DMS53 treated with DMSO at 0.1 percent for 48 hours (cell line): ENCODE data around the gene ZNF587B.
"Not testable (repeated sequence)": the region's sequence is repeated elsewhere in the genome, so short reads cannot be mapped to it uniquely, and the experiment has no call there.

Source experiments
- DNase-seq: peaks from one replicate; lab custom pipeline; 2025; ENCODE audit not compliant: unreplicated experiment; lab: John Stamatoyannopoulos, UW

Gene ZNF587B

DNA sequence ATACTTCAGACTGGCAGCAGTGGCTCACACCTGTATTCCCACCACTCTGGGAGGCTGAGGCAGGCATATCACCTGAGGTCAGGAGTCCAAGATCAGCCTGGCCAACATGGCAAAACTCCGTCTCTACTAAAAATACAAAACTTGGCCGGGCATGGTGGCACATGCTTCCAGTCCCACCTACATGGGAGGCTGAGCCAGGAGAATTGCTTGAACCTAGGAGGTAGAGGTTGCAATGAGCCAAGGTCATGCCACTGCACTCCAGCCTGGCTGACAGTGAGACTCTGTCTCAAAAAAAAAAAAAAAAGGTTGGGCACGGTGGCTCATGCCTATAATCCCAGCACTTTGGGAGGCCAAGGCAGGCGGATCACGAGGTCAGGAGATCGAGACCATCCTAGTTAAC lies 39.6 kb downstream of the ZNF587B start:
- not testable (repeated sequence) for DNase-seq

DNA sequence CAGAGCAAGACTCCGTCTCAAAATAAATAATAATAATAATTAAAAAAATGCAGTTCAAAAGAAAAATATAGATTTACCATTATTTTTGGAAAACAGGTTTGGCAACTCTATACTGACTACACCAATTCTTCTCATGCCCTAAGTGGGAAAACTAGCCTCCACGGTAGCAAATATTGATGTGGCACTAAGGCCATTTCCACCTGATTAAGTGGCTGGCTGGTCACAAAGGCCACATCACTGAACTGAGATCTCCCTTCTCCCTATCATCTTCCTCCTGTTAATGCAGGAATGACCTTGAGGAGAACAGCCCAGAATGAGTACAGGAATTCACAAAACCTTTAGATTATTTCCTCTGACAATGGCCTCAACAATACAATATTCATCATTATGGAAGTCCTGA lies 40.1 kb downstream of the ZNF587B start:
- DNase-seq, result no peak

DNA sequence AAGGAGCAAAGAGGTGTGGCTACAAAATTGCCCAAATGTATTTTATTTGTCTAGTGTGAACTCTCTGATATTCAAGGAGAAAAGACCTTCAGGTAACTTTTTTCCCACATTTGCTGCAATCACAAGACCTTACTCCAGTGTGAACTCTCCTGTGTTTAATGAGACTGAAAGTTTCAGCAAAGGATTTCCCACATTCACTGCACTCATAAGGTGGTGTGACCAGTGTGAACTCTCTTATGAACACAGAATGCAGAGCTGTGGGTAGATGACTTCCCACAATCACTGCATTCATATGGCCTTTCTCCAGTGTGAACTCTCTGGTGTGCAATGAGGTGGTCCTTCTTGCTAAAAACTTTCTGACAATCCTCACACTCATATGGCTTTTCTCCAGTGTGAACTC lies 42.4 kb downstream of the ZNF587B start:
- DNase-seq, result no peak

DNA sequence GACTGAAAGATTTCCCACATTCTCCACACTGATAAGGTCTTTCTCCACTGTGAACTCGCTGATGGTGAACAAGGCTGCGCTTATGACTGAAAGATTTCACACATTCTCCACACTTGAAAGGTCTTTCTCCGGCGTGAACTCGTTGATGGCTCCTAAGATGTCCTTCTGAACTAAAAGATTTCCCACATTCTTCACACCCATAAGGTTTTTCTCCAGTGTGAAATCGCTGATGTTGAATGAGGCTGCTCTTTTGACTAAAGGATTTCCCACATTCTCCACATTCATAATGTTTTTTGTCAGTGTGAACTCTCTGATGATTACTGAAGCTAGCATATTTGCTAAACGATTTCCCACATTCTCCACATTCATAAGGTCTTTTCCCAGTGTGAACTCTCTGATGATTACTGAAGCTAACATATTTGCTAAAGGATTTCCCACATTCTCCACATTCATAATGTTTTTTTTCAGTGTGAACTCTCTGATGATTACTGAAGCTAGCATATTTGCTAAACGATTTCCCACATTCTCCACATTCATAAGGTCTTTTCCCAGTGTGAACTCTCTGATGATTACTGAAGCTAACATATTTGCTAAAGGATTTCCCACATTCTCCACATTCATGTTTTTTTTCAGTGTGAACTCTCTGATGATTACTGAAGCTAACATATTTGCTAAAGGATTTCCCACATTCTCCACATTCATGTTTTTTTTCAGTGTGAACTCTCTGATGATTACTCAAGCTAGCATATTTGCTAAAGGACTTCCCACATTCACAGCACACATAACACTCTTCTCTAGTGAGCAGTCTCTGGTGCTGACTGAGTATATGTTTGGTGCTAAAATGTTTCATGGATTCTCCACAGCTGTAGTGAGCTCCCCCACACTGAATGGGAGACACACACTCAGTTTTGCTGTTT lies 44.0 kb downstream of the ZNF587B start:
- not testable (repeated sequence) for DNase-seq

DNA sequence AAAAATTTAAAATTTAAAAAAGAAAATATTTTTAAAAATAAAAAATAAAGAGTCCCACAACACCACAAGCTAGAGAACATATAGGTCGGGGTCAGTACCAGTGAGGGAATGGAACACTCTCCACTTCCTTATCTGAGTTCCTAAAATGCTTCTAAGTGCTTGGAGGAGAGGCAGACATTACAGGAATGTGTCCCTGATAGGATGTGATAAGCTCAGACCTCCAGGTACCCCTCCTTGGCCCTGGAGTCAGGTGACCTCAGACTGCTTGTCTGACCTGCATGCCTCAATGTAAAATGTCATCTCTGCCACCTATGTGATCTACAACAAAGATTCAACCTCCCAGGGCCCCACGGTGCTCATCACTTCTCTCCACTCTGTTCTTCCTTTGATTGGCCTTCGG lies 55.9 kb downstream of the ZNF587B start:
- no peak for DNase-seq

DNA sequence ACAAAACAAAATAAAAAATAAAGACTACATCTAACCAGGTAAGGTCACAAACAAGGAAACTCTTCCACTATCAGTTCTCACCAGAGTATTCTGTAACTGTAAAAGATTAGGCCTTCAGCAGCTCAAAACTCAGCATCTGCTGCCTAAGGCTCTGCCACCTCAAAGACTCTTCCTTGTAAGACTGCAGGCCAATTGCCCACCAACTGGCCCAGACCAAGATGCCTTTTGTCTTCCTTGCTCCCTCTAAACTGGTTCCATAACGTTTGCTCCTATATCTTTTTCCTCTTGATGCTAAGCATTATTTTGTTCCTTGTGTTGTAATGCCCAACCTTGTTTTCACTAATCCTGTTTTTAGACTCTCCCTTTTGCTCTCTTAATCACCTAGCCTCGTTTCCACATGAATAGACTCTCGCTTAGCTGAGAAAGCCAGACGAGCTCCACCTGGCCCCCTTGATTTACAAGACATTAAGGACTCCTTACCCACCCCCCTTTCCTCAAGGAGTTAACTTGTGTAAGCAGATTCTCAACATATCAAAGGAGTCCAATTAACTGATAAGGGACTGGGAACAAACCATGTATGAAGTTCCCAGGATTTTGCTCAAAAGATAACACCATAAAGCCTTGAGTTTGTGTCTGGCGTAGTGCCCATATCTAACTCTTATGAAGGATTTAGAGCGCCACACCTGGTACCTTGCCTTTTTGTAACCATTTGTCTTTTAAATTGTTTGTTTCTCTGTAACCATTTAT lies 57.3 kb downstream of the ZNF587B start:
- no peak for DNase-seq

DNA sequence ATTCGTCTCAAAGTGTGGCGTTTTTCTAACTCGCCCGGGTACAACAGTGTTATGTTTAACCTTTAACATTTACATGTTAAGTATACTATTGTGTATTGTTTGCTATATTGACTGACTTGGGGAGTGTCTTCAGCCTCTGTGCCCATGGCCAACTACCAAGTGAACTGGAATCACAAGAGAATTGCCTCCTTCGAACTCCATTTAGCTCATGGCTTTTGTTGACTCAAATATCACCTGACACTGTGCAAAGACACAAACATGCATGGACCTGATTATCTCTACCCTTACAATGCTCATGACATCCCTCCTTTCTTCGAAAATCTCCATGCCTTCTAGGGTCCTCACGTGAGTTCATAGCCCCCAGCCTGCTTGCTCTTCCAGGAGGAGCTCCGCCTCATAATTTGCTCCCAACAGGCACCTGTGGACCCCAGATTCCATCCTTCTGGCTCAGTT lies 58.0 kb downstream of the ZNF587B start:
- DNase-seq, result no peak

DNA sequence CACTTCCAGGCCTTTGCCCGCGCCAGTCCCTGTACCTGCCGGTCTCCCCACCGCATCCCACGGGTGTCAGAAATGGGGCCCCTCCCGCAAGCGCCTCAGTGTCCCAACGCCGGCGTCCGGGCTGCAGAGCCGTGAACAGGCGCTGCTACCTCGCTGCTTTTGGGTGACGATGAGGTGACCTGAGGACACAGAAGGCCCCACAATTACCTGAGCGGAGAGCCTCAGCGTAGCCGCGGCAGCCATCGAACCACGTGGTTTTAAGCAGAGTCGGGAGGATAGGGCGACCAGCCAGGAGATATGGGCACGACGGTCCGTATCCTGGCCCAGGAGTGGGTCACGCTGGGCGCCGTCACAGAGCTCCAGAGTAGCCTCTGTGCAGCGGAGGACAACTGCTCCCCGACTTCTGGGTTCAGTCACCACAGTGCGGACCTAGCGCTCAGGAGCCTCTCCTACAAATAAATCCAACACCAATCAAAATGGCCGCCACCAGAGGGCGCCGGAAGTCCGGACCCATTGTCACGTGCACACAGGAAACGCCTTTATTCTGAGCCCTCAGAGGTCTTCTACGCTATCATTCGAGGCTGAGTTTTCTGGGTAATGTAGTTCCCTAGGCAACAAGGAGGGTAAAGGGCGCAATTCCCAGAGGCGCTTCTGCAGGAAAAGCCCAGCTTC lies 58.6 kb downstream of the ZNF587B start, which contains the start of gene ZNF814:
TSS of gene ZNF814 (minus strand) at position 478 of the 672 bp plus-strand sequence. CDS start at position 243, 235 bp downstream.
- DNase-seq, result no peak

DNA sequence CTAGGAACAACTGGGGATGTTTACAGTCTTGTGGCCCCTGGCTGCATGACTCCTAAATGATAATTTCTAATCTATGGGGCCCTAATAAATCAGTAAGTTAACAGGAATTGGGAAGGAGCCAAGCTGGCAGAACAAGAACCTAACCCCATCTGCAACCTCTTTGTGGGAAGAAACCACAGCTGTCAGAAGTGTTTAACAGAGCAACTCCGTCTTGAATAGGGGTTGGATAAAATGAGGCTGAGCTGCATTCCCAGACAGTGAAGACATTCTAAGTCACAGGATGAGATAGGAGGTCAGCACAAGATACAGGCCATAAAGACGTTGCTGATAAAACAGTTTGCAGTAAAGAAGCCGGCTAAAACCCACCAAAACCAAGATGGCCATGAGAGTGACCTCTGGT lies 60.6 kb downstream of the ZNF587B start:
- not testable (repeated sequence) for DNase-seq
